K562 (cell line): ENCODE data around the gene ZNF48.

Source experiments
- EGR1 ChIP-seq: fragments of 450-650 bp; conservative IDR thresholded peaks from 2 replicates; pipeline ENCODE4 v1.6.1; 2017; ENCODE audit warnings: mild to moderate bottlenecking
- MEF2A ChIP-seq: IDR thresholded peaks from 2 replicates; pipeline ENCODE4 v1.6.1; 2011; ENCODE audit warnings: low read depth, mild to moderate bottlenecking, low read length, moderate library complexity; ENCODE audit not compliant: control insufficient read depth

GRCh38 chr16:30372038-30372712 lies 23.0 kb upstream of the ZNF48 start:
- TF ChIP-seq MEF2A (no peak), EGR1 (no peak)
